Left cardiac atrium (tissue), 4 donors: Measurements from ENCODE around the gene STK25. TPM values are rescaled to one million over a fixed set of nuclear protein-coding genes. Genes with fewer than 3 reads are reported as not detected.
A peak's percentile ranks its signal among the peaks of the same experiment; 100 is the strongest.

Source experiments
- ATAC-seq, 2 donors: fragments of 200-7000 bp; cut with Tn5 transposase; one replicate each; pipeline ENCODE4 v1.9.1; 2020; ENCODE audit warnings: mild to moderate bottlenecking in 2 of 2, moderate library complexity in 2 of 2
- DNase-seq: peaks from one replicate; pipeline ENCODE4 v3.0.0-alpha.2; 2020
- intact Hi-C, 2 donors: fragments of 100-400 bp; cut with DNase I; formaldehyde crosslinking; loops; one replicate each; pipeline versions ENCODE4 v1.14.1 to v1.15.1; 2022 to 2023
- total RNA-seq, 2 donors: library from RNA; stranded (reverse); fragmentation: NEBNext Ultra II Directional; extraction: Animal tissue kit (Norgen Biotek cat#: 25700); gene quantifications; one replicate each; pipeline ENCODE4 v1.2.1, GENCODE V29; 2021
- donor health status: DM: no; HTN: yes; CAD: no.
- donor health status: DM: no; HTN: yes; CAD: no; lungs with severe emphysema.
- donor health status: DM: yes; HTN: yes; CAD: no.
- donor health status: Dilated cardiomyopathy.

STK25 gene
- total RNA-seq, 2 donors from 2014 or later = 89.2 to 94.9 TPM

DNA sequence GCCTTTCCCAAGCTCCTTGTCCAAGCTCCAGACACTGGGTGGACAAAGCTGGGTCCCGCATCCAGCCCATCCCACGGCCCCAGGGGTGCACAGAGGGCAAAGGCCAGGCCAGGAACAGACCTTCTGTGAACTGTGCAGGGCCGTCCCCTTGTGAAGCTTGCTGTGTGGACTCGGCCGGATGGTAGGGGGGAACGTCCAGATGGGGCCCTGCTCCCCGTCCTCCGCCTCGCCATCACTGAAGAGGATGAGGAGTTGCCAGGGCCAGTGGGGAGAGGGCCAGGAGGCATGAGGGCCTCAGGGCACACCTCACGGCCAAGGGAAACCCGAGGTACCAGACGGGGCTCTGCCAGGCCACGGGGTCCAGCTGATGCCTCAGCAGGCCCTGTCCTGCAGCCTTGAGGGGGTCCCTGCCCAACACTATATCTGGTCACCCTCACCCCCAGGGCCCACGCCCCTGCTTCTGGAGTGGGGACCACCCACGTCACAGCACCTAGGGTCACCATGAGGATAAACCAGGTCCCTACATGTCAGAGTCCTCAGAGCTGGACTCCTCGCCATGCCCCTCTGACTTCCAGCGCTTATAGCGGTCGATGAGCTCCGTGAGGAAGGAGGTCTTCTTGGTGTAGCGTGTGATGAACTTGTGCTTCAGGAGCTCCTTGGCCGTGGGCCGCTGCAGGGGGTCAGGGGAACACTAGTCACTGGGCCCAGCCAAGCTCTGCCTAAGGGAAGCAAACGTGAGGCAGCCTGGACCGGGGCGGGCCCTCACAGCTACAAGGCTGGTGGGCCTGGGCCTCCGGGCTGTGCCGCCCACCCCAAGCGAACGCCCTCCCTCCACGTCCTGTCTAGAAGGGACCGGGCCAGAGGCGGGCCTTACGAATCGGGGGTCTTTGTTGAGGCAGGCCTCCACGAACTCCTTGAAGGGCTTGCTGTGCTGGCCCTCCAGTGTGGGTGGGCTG is 10.0 kb downstream of the STK25 start:
- ATAC-seq (no peak), DNase-seq (no peak)
- intact Hi-C loops = no loop called here

DNA sequence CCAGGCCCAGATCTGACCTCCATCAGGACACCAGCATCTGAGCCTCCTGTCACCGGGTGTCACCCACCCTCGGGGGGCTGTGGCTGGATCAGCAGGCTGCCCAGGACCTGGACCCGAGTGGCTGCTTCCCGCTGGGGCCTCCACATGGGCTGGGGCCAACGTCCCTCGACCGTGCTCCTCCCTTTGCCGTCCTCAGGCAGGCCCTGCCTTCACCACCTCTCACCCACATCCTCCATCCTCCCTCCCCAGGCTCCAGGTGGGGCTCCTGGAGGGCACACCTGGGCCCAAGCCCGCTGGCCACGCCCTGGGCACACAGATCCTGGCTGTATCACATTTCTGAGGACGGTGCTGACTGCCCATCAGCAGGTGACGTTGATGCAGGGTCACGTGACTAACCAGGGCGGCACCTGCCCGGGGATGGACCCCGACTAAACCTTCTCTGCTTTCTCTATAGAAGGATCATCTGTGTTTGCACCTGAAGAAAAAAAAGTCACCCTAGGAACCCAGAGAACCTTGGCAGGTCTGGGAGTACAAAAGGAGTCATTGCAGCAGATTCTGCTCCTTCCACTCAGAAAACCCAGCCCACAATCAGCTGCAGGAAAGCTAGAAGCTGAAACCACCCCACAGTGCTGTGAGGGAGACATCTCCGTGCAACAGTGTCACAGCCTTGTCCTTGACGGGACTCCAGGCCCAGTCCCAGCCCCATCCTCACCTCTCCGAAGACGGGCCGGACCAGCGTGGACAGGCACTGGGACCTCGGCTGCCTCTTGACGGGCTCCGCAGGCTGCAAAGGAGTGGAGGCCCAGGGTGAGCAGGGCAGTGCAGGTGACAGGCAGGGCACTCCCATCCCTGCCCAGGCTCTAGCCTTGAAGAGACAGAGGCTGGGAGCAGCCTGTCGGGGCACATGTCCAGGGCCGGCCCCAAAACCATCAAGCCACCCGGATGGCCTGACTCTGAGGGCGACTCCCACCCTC is 11.2 kb downstream of the STK25 start:
- intact Hi-C loops = no loop called here
- ATAC-seq (no peak), DNase-seq (no peak)

DNA sequence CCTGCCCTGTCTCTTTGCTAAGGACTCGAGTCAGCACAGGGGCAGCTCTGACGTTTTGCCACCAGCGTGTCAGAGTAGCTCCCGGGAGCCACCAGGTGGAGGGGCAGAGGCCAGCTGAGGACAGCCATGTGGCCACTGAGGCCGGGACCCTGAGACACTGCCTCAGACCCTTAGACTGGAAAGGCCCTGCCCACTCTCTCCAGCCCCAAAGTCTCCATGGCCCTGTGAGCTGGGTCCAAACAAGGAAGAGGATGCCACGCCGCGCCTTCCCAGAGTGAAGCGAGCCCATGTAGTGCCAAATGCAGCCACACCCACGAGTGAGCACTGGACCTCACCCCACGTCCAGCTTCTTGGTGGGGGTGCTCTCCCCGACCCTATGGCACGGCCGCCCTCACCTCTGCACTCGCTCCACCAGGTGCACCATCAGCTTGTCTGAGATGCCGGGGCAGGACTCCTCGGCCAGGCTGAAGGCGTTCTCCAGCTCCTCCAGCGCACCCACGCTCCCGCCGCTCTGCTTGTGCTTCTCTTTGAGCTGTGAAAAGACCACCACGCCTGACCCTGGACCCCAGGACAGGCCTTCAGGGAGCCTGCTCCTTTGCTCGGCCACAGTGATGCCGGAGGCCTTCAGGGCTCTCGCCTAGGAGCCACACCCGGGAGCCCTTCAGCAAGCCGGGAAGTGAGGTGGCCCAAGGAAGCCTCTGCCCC is 12.2 kb downstream of the STK25 start:
- DNase-seq (no peak), ATAC-seq (no peak)
- intact Hi-C loops = no loop called here

DNA sequence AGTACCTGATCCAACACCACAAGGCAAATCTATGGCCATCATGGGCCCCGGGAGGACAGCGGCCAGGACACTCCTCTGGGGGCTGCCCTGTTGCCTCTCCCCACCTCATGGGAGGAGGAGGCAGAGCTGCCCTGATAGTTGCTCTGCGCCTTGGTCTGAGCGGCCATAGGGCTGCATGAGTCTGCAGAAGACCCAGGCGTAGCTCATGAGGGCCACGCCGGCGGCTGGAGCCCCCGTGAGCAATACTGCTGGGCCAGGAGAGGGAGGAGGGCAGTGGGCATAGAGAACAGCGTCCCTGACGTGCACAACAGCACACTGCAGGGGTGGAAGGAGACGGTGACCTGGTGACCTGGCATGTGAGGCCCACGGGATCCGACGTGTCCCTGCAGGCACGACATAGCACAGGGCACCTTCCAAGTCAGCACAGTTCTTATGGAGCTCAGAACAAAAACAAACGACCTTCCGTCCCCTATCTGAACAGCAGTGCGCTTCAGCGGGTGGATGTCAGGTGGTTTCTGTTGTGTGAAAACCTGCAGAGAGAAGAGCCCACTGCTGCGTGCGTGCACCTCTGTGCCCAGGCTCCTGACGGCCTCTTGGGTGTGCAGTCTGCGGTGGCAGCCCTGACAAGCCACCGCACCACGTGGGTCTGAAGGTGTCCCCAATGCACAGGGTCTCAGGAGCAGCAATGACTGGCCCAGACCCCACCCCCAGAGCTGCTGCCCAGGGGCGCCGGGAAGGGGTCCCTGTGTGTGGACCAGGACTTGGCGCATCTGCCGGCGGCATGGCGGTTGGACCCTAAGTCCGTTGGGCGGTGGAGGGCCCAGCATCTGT is 13.0 kb downstream of the STK25 start:
- intact Hi-C loops = no loop called here
- no peak for DNase-seq
- ATAC-seq = no peak

DNA sequence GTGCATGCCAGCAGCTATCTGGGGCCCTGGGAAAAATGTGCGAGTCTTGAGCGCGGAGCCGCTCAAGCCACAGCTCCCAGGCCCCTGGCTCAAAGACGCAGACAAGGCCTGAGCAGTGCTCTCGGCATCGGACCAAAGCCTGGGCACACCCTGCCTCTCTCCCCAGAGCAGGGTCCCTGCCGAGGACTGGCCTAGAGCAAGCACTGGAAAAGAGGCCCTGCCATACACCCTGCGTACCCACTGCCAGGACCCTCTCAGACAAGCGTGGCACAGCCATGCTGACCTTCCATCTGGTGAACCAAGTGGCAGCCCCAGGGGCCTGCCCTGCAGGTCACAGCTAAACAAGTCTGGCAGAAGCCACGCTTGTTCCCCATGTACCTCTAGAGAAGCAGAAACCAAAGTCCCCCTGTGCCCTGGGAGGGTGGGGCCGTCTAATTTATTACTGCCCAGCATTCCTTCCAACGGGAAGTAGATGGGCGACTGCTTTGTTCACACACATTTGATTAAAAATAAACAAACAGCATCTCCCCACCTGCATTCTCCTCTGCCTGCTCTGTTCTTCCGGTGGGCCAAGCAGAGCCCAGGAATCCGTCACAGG is 14.0 kb downstream of the STK25 start:
- intact Hi-C loops = no loop called here
- DNase-seq (no peak), ATAC-seq (no peak)

DNA sequence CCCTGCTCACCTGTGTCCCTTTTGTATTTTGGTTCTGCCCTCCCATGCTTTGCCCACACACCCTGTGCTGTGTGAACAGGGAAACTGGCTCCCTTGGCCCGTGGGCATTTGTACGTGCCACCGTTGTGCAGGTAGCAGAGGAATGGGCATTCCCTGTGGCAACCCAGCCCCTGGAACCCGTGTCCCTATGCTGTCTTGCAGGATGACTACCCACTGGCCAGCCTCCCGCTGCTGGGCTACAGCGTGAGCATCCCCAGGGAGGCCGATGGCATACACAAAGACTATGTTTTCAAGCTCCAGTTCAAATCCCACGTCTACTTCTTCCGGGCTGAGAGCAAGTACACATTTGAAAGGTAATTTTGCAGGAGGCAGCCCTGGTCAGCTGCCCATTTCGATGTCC is 15.3 kb downstream of the STK25 start:
- DNase-seq (no peak), ATAC-seq (no peak)
- intact Hi-C loops = no loop called here

DNA sequence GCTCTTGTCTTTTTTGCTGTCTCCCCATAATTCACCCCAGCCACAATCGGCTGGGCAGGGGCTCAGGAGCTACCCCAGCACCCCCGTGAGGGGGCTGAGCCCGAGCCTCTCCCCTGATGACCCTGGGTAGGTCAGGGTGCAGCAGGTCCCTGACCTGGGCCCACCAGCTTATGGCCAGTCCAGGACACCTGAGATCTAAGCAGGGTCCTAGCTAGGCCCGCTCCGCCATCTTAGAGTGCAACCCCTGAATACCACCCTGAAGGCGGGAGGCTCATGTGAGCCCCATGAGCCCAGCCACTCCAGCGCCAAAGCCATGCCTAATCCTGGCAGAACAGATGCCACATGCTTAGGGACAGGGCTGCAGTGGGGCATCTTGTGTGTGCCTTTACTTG is 16.2 kb downstream of the STK25 start:
- ATAC-seq (no peak), DNase-seq (no peak)
- intact Hi-C loops = no loop called here

DNA sequence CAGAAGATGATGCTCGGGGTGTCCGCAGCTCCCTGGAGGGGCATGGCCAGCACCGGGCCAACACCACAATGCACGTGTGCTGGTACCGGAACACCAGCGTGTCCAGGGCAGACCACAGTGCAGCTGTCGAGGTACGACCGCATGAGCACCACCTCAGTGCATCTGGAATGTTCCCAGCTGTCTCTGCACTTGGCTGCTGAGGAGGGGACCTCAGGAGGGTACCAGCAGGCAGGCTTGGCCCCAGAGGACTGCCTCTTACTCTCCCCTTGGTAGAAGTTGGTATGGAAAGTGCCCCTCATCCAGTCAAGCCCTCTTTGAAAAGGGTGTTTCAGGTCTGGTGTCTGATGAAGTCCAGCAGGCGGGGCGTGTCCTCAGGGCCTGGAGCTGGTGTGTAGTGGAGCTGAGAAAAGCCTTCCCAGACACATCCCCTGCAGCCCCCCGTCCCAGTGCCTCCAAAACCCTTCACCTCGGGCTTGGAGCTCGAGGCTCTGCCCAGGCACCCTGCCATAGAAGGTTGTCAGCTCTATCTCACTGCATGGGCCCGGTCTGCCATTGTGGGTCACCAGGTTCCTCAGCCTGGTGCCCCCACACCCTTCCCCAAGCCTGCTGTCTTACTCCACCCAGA is 16.7 kb downstream of the STK25 start:
- intact Hi-C loops = no loop called here
- ATAC-seq (no peak), DNase-seq (no peak)

DNA sequence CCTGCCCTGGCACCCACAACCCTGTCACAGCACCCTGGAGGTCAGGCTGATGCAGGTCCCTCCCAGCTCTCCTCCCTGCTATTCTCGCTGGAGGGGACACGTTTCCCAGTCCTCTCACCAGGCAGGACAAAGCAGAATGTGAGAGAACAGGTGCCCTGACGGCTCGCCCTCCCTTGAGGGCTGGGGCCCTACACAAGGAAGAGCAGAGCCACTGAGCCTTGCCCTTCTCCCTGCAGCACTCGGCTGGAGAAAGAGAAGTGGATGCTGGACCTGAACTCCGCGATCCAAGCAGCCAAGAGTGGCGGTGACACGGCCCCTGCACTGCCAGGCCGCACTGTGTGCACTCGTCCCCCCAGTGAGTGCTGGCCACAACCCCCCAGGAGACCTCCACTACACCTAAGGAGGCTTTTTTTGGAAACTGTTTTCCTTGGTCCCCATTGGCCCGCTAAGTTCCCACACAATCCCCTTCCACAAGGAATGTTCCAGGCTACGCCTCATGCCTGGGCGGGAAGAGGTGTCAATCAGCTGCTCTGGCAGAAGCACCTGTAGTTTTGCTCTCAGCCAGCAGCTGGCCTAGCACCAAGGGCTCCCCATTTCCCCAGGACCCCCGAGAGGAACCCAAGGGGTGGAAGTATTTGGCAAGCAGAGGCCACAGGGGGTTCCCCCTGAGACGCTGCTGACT is 17.4 kb downstream of the STK25 start:
- intact Hi-C loops = no loop called here
- DNase-seq (no peak), ATAC-seq (peak in 1 of 2 donors; percentile 13)

DNA sequence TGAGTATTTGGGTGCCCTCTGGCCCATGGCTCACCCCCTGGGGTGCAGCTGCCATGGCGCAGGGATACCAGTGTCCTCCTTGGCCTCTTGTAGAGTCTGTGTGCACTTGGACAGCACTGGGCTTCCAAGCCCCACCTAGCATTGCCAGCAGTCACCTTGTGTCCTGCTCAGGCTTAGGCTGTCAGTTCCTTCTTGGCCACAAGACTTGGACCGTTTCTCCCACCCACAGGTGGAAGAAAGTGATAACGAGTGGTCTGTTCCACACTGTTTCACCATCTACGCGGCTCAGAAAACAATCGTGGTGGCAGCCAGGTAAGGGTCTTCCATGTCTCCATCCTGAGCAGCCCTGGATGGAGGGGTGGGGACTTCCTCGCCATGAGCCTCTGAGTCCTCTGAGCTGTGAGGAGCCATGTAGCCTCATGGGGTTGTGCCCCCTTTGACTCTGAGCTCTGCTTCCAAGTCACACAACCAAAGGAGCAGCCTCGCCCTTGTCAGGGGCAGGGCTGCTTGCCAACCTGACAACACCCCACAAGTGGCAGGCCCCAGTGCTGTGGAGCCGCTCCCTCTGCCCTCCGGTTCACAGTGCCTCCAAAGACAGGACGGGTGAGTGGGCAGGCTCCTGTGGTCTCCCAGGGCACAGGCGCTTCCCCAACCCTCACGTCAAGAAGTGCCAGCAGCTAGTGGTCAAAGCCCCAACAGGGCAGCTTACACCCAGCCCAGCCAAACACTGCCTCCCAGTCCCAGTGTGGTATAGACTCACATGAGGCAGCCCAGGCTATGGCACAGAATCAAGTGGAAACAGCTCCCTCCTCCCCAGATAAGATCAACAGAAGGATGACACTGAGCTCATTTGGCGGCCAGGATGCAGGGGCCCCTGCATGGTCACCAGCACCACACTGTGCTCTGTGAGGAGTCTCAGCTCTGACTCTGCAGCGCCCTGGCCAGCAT is 18.4 kb downstream of the STK25 start:
- intact Hi-C loops = no loop called here
- ATAC-seq (peak in 1 of 2 donors; percentile 21), DNase-seq (no peak)

DNA sequence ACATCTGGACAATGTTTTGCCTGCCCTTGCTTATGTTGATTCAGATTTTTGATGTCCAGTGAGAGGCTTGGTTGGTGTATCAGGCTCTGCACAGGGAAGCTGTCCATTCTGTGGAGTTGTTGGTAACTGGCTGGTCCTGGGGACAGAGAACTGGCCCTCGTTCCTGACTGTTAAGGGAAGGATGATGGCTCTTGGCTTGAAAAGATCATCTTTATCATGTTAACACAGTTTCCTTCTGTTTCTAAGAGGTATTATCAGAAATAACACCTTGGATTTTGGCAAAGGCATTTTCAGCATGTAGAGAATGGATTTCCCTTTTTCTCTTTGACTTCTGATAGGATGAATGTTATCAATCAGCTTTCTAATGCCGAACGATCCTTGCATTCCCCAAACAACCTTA is 19.3 kb downstream of the STK25 start:
- intact Hi-C loops = no loop called here
- no peak for ATAC-seq
- no peak for DNase-seq

DNA sequence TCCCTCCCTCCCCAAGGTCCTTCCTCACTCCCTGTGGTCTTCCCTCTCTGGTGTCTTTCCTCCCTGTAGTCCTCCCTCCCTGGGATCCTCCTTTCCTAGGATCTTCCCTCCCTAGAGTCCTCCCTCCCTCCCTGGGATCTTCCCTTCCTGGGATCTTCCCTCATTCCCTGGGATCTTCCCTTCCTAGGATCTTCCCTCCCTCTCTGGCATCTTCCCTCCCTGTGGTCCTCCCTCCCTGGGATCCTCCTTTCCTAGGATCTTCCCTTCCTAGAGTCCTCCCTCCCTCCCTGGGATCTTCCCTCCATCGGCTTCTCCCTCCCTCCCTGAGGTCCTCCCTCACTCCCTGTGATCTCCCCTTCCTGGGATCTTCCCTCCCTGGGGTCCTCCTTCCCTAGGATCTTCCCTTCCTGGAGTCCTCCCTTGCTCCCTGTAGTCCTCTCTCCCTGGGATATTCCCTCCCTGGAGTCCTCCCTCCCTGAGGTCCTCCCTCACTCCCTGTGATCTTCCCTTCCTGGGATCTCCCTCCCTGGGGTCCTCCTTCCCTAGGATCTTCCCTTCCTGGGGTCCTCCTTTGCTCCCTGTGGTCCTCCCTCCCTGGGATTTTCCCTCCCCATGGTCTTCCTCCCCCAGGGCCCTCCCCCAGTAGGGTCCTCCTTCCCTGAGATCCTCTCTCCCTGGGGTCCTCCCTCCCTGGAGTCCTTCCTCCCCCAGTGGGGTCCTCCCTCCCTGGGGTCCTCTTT is 23.0 kb downstream of the STK25 start:
- DNase-seq = no peak
- intact Hi-C loops = no loop called here
- ATAC-seq = no peak

DNA sequence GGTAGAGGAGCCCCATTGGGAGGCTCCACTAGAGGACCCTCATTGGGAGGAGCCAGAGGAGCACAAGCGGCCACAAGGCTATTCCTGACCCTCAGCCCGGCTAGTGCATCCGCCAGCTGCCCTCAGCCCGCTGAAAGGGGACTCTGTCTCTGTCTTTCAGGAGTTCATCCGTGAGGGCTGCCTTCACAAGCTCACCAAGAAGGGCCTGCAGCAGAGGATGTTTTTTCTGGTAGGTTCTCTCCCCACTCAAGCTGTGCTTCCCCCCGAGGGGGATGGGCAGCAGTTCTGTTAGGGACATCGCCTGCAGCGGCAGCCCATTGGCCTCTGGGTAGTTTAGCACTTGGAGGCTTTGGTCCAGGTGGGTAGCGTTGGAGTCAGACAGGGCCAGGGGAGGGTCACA is 25.1 kb downstream of the STK25 start:
- ATAC-seq (no peak), DNase-seq (no peak)
- intact Hi-C loops = no loop called here

DNA sequence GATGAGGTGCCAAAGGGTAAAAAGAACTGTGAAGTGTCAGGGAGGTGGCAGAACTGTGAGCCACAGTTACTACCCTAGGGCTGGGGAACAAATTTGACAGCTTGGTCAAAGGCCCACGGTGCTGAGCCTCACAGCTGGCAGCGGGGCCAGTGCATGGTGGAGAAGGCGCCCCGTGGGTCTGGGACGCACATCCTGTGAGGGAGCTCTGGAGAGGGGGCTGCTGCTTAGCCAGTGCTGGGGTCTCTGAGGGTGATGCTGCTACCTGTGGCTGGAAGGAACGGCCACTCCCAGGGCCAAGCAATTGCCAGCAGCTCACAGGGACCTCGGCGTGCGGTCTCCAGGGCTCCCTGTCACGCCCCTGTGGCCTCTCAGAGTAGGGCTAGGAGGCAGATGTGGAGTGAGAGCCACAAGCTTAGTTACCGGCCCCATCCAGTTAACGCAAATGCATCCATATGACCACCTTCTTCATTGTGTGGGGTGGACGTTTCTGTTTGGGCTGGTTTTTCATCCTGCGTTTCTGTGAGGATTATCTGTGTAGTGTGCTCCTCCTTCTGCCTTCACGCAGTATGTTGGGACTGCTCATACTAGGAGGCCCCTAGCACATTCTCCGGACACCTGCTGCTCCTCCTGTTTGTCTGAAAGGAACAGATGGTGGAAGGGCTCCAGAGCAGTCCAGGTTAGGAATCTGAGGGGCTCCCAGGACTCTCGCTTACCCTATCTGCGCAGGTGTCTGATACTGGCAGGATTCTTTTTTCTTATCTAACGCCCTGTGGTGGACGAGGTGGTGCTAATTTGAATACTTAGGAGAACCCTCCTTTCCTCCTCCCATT is 26.0 kb downstream of the STK25 start:
- intact Hi-C loops = no loop called here
- DNase-seq (no peak), ATAC-seq (no peak)

DNA sequence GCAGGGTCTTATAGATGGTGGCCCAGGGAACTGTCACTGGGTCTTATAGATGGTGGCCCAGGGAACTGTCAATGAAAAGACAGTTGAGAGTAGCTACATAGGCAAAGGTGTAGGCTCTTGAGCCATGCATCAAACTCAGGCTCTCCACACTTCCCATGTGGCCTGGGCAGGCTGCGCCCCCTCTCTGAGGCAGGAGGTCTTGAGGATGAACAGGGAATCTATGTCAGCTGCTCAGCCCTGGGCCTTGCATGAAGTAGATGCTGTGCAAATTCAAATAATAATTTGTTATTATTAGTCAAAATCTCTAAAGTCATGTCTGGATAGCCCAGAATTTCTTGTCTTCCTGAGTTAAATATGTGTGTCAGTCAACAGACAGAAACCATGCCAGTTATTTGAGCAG is 26.7 kb downstream of the STK25 start:
- DNase-seq (no peak), ATAC-seq (no peak)
- intact Hi-C loops = no loop called here
